ENCODE data around the gene PALB2. TPM values are rescaled to one million over a fixed set of nuclear protein-coding genes. Genes with fewer than 3 reads are reported as not detected.

The PALB2 gene
- polyA plus RNA-seq, 3 donors, result 2.3 to 3.3 (median 2.5) TPM

GRCh38 chr16:23571895-23572294 lies 69.2 kb downstream of the PALB2 start:
- no peak overlapping the region for H3K4me3 ChIP-seq (replicated peaks in 1 of 3; ENCODE audit: low read depth in 2 of 3, low read length in 3 of 3)
- peak overlapping the region in 1 of 2 donors; percentile 67 for H3K27ac ChIP-seq (ENCODE audit: low read depth in 1 of 2, low read length in 2 of 2)
- no peak overlapping the region for H3K4me3 Mint-ChIP-seq
- H3K9ac ChIP-seq (ENCODE audit: insufficient read depth, low read length, poor library complexity, severe bottlenecking), result no peak overlapping the region
- 100% methylated on average over 2 of the region's 5 CpGs for WGBS (ENCODE audit: insufficient coverage)
- peaks cover 25 to 26% of the 10 kb centered on the region in 2 donors for H3K4me1 ChIP-seq (ENCODE audit: control insufficient read depth in 1 of 2, insufficient read depth in 2 of 2, low read length in 2 of 2)
- no peaks in the 10 kb centered on the region for H3K27me3 Mint-ChIP-seq (ENCODE audit: low read depth in 3 of 3)
- H3K36me3 ChIP-seq (replicated peaks in 1 of 2; ENCODE audit: control insufficient read depth in 1 of 2, insufficient read depth in 2 of 2, low read length in 2 of 2), result peaks cover 18 to 64% of the 10 kb centered on the region in 2 donors
- H3K79me2 ChIP-seq (ENCODE audit: insufficient read depth, low read length), result no peaks in the 10 kb centered on the region
- intact Hi-C loops (cut with micrococcal nuclease), result no loop called here
- DNase-seq, result no peak
- peaks cover 27% of the 10 kb centered on the region for H3K4me1 Mint-ChIP-seq
- H3K9me3 Mint-ChIP-seq, result peaks cover 0 to 2% (median 0%) of the 10 kb centered on the region in 7 donors
- no peaks in the 10 kb centered on the region for H3K27me3 ChIP-seq (ENCODE audit: control insufficient read depth in 2 of 2, insufficient read depth in 2 of 2, low read length in 2 of 2)
- peak overlapping the region in 2 of 7 donors; percentile 13 to 14 for H3K27ac Mint-ChIP-seq
- no peak overlapping the region for H2AFZ ChIP-seq (ENCODE audit: insufficient read depth, low read depth, low read length, poor library complexity, severe bottlenecking)
- TF ChIP-seq, protein P1, sequence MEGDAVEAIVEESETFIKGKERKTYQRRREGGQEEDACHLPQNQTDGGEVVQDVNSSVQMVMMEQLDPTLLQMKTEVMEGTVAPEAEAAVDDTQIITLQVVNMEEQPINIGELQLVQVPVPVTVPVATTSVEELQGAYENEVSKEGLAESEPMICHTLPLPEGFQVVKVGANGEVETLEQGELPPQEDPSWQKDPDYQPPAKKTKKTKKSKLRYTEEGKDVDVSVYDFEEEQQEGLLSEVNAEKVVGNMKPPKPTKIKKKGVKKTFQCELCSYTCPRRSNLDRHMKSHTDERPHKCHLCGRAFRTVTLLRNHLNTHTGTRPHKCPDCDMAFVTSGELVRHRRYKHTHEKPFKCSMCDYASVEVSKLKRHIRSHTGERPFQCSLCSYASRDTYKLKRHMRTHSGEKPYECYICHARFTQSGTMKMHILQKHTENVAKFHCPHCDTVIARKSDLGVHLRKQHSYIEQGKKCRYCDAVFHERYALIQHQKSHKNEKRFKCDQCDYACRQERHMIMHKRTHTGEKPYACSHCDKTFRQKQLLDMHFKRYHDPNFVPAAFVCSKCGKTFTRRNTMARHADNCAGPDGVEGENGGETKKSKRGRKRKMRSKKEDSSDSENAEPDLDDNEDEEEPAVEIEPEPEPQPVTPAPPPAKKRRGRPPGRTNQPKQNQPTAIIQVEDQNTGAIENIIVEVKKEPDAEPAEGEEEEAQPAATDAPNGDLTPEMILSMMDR (IDR thresholded peaks at IDR 0.05), result no peak
- H3K4me2 ChIP-seq (replicated peaks; ENCODE audit: extremely low read depth, low read length, poor library complexity, severe bottlenecking), result no peak overlapping the region
- no peaks in the 10 kb centered on the region for H3K9me3 ChIP-seq (replicated peaks in 1 of 2; ENCODE audit: control insufficient read depth in 1 of 2, insufficient read depth in 1 of 2, low read length in 2 of 2)
- H3K36me3 Mint-ChIP-seq, result peaks cover 46 to 52% of the 10 kb centered on the region in 2 donors
- no peaks in the 10 kb centered on the region for H4K20me1 ChIP-seq (ENCODE audit: insufficient read depth, low read length)

GRCh38 chr16:23570992-23571632 lies 70.0 kb downstream of the PALB2 start:
- intact Hi-C loops (cut with micrococcal nuclease), result no loop called here
- TF ChIP-seq, protein P1 (IDR thresholded peaks at IDR 0.05), result no peak
- Histone ChIP-seq H3K27me3 (ENCODE audit: control insufficient read depth in 2 of 2, insufficient read depth in 2 of 2, low read length in 2 of 2) (no peaks in the 10 kb centered on the region), H3K4me1 (ENCODE audit: control insufficient read depth in 1 of 2, insufficient read depth in 2 of 2, low read length in 2 of 2) (peaks cover 25 to 26% of the 10 kb centered on the region in 2 donors), H4K20me1 (ENCODE audit: insufficient read depth, low read length) (no peaks in the 10 kb centered on the region), H2AFZ (ENCODE audit: insufficient read depth, low read depth, low read length, poor library complexity, severe bottlenecking) (peak overlapping the region; percentile 49), H3K27ac (ENCODE audit: low read depth in 1 of 2, low read length in 2 of 2) (peak overlapping the region; percentile 22 to 67), H3K36me3 (replicated peaks in 1 of 2; ENCODE audit: control insufficient read depth in 1 of 2, insufficient read depth in 2 of 2, low read length in 2 of 2) (peaks cover 26 to 71% of the 10 kb centered on the region in 2 donors), H3K9me3 (replicated peaks in 1 of 2; ENCODE audit: control insufficient read depth in 1 of 2, insufficient read depth in 1 of 2, low read length in 2 of 2) (no peaks in the 10 kb centered on the region), H3K4me3 (replicated peaks in 1 of 3; ENCODE audit: low read depth in 2 of 3, low read length in 3 of 3) (peak overlapping the region in 1 of 3 experiments; percentile 35), H3K79me2 (ENCODE audit: insufficient read depth, low read length) (no peaks in the 10 kb centered on the region), H3K9ac (ENCODE audit: insufficient read depth, low read length, poor library complexity, severe bottlenecking) (peak overlapping the region; percentile 2), H3K4me2 (replicated peaks; ENCODE audit: extremely low read depth, low read length, poor library complexity, severe bottlenecking) (peak overlapping the region; percentile 51)
- DNase-seq, result peak; percentile 57 to 67 (median 66)
- peaks cover 0 to 2% (median 0%) of the 10 kb centered on the region in 7 donors for H3K9me3 Mint-ChIP-seq
- H3K27ac Mint-ChIP-seq, result peak overlapping the region; percentile 56 to 90 (median 85)
- 3% methylated on average over 6 of the region's 8 CpGs for WGBS (ENCODE audit: insufficient coverage)
- H3K4me3 Mint-ChIP-seq, result peak overlapping the region in 1 of 2 donors; percentile 4
- H3K4me1 Mint-ChIP-seq, result peaks cover 27% of the 10 kb centered on the region
- H3K27me3 Mint-ChIP-seq (ENCODE audit: low read depth in 3 of 3), result no peaks in the 10 kb centered on the region
- peaks cover 51 to 58% of the 10 kb centered on the region in 2 donors for H3K36me3 Mint-ChIP-seq

All from CD14-positive monocyte (primary cell).